Activated CD4-positive, CD25-positive, alpha-beta regulatory T cell treated with anti-CD3 and anti-CD28 coated beads, Interleukin-2, amount 50 U/mL, for 72 hours (primary cell): ENCODE results near the gene RALY.

ENCODE experiments used
- DNase-seq: peaks from one replicate; pipeline ENCODE4 v3.0.0; 2021

The RALY gene

GRCh38 chr20:33993576-33994221, at the start of gene RALY:
TSS of gene RALY (plus strand) at chr20:33993911. CDS start at chr20:34072075, 78,164 bp downstream.
- DNase-seq: peak; percentile 95

GRCh38 chr20:33944914-33945313, 48.8 kb upstream of the RALY start:
- no peak for DNase-seq

- DNase-seq: no peak
These were observed 48.2 kb upstream of the RALY start for GRCh38 chr20:33945391-33946081.

- peak; percentile 39 for DNase-seq
These were observed 45.9 kb upstream of the RALY start for GRCh38 chr20:33947709-33948295.

- DNase-seq: no peak
These were observed 45.2 kb upstream of the RALY start for GRCh38 chr20:33948480-33948879.

- no peak for DNase-seq
These were observed 42.5 kb upstream of the RALY start for GRCh38 chr20:33951171-33951570.

GRCh38 chr20:33954504-33954903, 39.2 kb upstream of the RALY start:
- no peak for DNase-seq

- DNase-seq: no peak
These were observed 30.0 kb upstream of the RALY start for GRCh38 chr20:33963751-33964150.

GRCh38 chr20:33964441-33964840, 29.3 kb upstream of the RALY start:
- no peak for DNase-seq

GRCh38 chr20:33967126-33967525, 26.6 kb upstream of the RALY start:
- DNase-seq: no peak

GRCh38 chr20:33969563-33969962, 24.1 kb upstream of the RALY start:
- DNase-seq: no peak

GRCh38 chr20:33970229-33970628, 23.5 kb upstream of the RALY start:
- no peak for DNase-seq

GRCh38 chr20:33971147-33971975, 22.4 kb upstream of the RALY start:
- DNase-seq: no peak

GRCh38 chr20:33976959-33977358, 16.8 kb upstream of the RALY start:
- DNase-seq: no peak

GRCh38 chr20:33977535-33977934, 16.2 kb upstream of the RALY start:
- DNase-seq: no peak

- no peak for DNase-seq
These were observed 14.6 kb upstream of the RALY start for GRCh38 chr20:33979094-33979493.

- no peak for DNase-seq
These were observed 12.4 kb upstream of the RALY start for GRCh38 chr20:33981347-33981746.

GRCh38 chr20:33981964-33982363, 11.7 kb upstream of the RALY start:
- no peak for DNase-seq

- DNase-seq: no peak
These were observed 10.3 kb upstream of the RALY start for GRCh38 chr20:33983371-33983770.

- no peak for DNase-seq
These were observed 9.5 kb upstream of the RALY start for GRCh38 chr20:33984182-33984719.

- no peak for DNase-seq
These were observed 8.4 kb upstream of the RALY start for GRCh38 chr20:33985280-33985679.

GRCh38 chr20:33985830-33986229, 7.9 kb upstream of the RALY start:
- no peak for DNase-seq

- DNase-seq: no peak
These were observed 7.0 kb upstream of the RALY start for GRCh38 chr20:33986560-33987216.
